GM12878 (cell line): Measurements from ENCODE around the gene ANO1.

Experiments
- BCL11A ChIP-seq: IDR thresholded peaks from 2 replicates; pipeline ENCODE4 v1.6.1; 2011; ENCODE audit warnings: low read depth, low read length
- CHD4 ChIP-seq: fragments of 200-600 bp; sonication (generic); IDR thresholded peaks from 2 replicates; pipeline ENCODE4 v1.6.1; 2016; ENCODE audit warnings: mild to moderate bottlenecking
- CREM ChIP-seq: IDR thresholded peaks from 2 replicates; pipeline ENCODE4 v1.6.1; 2014; ENCODE audit warnings: antibody characterized with exemption, low read depth
- CTCF ChIP-seq, 3 experiments: IDR thresholded peaks in 2 of 3; conservative IDR thresholded peaks in 1 of 3; 2 replicates each; pipeline ENCODE4 v1.5.1; 2011; ENCODE audit warnings: low read depth in 3 of 3, low read length in 3 of 3, mild to moderate bottlenecking in 3 of 3, control low read depth in 2 of 3, moderate library complexity in 2 of 3, inconsistent platforms in 1 of 3, mixed read lengths in 1 of 3; ENCODE audit not compliant: control insufficient read depth in 2 of 3, insufficient read depth in 1 of 3; ENCODE audit errors: extremely low read depth in 1 of 3
- EZH2 ChIP-seq: IDR thresholded peaks from 2 replicates; pipeline ENCODE4 v1.6.1; 2012; ENCODE audit warnings: low read depth, mild to moderate bottlenecking, control low read depth, inconsistent platforms, low read length, borderline replicate concordance; ENCODE audit not compliant: control insufficient read depth
- KAT2A ChIP-seq: conservative IDR thresholded peaks from 2 replicates; pipeline ENCODE4 v1.6.1; 2011; ENCODE audit warnings: low read depth, low read length; ENCODE audit not compliant: control insufficient read depth
- MYC ChIP-seq: IDR thresholded peaks from 2 replicates; pipeline ENCODE4 v1.6.1; 2011; ENCODE audit warnings: mild to moderate bottlenecking, low read length, moderate library complexity, inconsistent platforms; ENCODE audit not compliant: insufficient read depth, insufficient replicate concordance, insufficient read length, severe bottlenecking
- NFYB ChIP-seq: IDR thresholded peaks from 2 replicates; pipeline ENCODE4 v1.6.1; 2011; ENCODE audit warnings: low read depth, mild to moderate bottlenecking, low read length, improper control_type of control experiment, moderate library complexity; ENCODE audit not compliant: insufficient read depth
- POLR2AphosphoS5 ChIP-seq: IDR thresholded peaks from 2 replicates; pipeline ENCODE4 v1.6.1; 2011; ENCODE audit warnings: mild to moderate bottlenecking, low read length, inconsistent platforms
- ZNF207 ChIP-seq: fragments of 450-650 bp; IDR thresholded peaks from 2 replicates; pipeline ENCODE4 v1.6.1; 2014; ENCODE audit warnings: antibody characterized with exemption, mild to moderate bottlenecking, borderline replicate concordance
- ZNF622 ChIP-seq: fragments of 450-650 bp; IDR thresholded peaks from 2 replicates; pipeline ENCODE4 v1.6.1; 2017; ENCODE audit warnings: mild to moderate bottlenecking, inconsistent platforms

GRCh38 chr11:70201882-70202861, 124.1 kb downstream of the ANO1 start:
- no peak for TF ChIP-seq KAT2A
- TF ChIP-seq BCL11A = no peak
- no peak for TF ChIP-seq NFYB
- no peak for TF ChIP-seq EZH2
- no peak for TF ChIP-seq ZNF622
- TF ChIP-seq MYC = no peak
- TF ChIP-seq CHD4 = no peak
- TF ChIP-seq POLR2AphosphoS5 = no peak
- TF ChIP-seq CTCF (IDR thresholded peaks at IDR 0.05 in 2 of 3, conservative IDR thresholded peaks at IDR 0.05 in 1 of 3; ENCODE audit: control insufficient read depth in 2 of 3, extremely low read depth in 1 of 3, insufficient read depth in 1 of 3, low read depth in 3 of 3, low read length in 3 of 3) = no peak
- TF ChIP-seq CREM = no peak
- TF ChIP-seq ZNF207 = no peak
